IMR-90 (cell line): ENCODE data around the gene KIF3A. TPM values are rescaled to one million over a fixed set of nuclear protein-coding genes. Genes with fewer than 3 reads are reported as not detected.

Experiments
- ATAC-seq: fragments of 200-7000 bp; cut with Tn5 transposase; 2 replicates; pipeline ENCODE4 v1.9.1; 2020; ENCODE audit warnings: low read depth, mild to moderate bottlenecking, moderate library complexity
- BruUV-seq: library from RNA; stranded (reverse); fragments of 400-500 nt; replicated peaks from 2 replicates; lab custom pipeline; 2021; lab: Mats Ljungman, UMichigan
- CTCF ChIA-PET: fragments of 300-600 bp; formaldehyde crosslinking; extraction: SDS; loops from one replicate; lab custom pipeline; 2021; ENCODE audit warnings: antibody characterized with exemption; lab: Yijun Ruan, JAX
- POLR2A ChIA-PET: fragments of 300-600 bp; sonication (Branson Sonifier 250); formaldehyde crosslinking; loops from one replicate; lab custom pipeline; 2022; ENCODE audit warnings: antibody characterized with exemption; ENCODE audit not compliant: unreplicated experiment; lab: Charles Lee
- DNase-seq: peaks from one replicate; pipeline ENCODE4 v3.0.0; 2013
- H2AFZ ChIP-seq: replicated peaks from 2 replicates; pipeline ENCODE3; 2013; ENCODE audit warnings: low read length, mild to moderate bottlenecking; ENCODE audit not compliant: poor library complexity
- H2AK5ac ChIP-seq: 2 replicates; pipeline ENCODE4 v1.6.1; 2013; ENCODE audit warnings: low read depth, low read length, inconsistent platforms
- H2AK9ac ChIP-seq: replicated peaks from 2 replicates; pipeline ENCODE3; 2013; ENCODE audit warnings: mild to moderate bottlenecking, low read depth, low read length, moderate library complexity; ENCODE audit not compliant: poor library complexity
- H2BK120ac ChIP-seq: 2 replicates; pipeline ENCODE4 v1.6.1; 2013; ENCODE audit warnings: low read depth, low read length, inconsistent platforms
- H2BK15ac ChIP-seq: 3 replicates; pipeline ENCODE4 v1.6.1; 2013; ENCODE audit warnings: low read depth, low read length, inconsistent platforms
- H2BK20ac ChIP-seq: 2 replicates; pipeline ENCODE4 v1.6.1; 2013; ENCODE audit warnings: low read depth, mild to moderate bottlenecking, inconsistent platforms, low read length, moderate library complexity
- H2BK5ac ChIP-seq: 2 replicates; pipeline ENCODE4 v1.6.1; 2013; ENCODE audit warnings: mild to moderate bottlenecking, low read depth, low read length, inconsistent platforms; ENCODE audit not compliant: poor library complexity, severe bottlenecking
- H3K14ac ChIP-seq: replicated peaks from 2 replicates; pipeline ENCODE4 v1.6.1; 2013; ENCODE audit warnings: low read depth, low read length, inconsistent platforms
- H3K18ac ChIP-seq: 2 replicates; pipeline ENCODE4 v1.6.1; 2013; ENCODE audit warnings: low read depth, low read length, control low read depth
- H3K23ac ChIP-seq: 2 replicates; pipeline ENCODE4 v1.6.1; 2013; ENCODE audit warnings: low read depth, low read length, inconsistent platforms
- H3K27ac ChIP-seq: 2 replicates; pipeline ENCODE4 v1.5.1; 2013; ENCODE audit warnings: mild to moderate bottlenecking, control low read depth, low read length; ENCODE audit not compliant: insufficient read depth
- H3K27me3 ChIP-seq: 2 replicates; pipeline ENCODE4 v1.6.1; 2013; ENCODE audit warnings: low read length; ENCODE audit not compliant: control insufficient read depth, insufficient read depth
- H3K36me3 ChIP-seq: 2 replicates; pipeline ENCODE4 v1.6.1; 2013; ENCODE audit warnings: low read length, mixed read lengths; ENCODE audit not compliant: control insufficient read depth, insufficient read depth
- H3K4ac ChIP-seq: 2 replicates; pipeline ENCODE4 v1.6.1; 2013; ENCODE audit warnings: low read depth, low read length, inconsistent platforms
- H3K4me1 ChIP-seq: 2 replicates; pipeline ENCODE4 v1.6.1; 2013; ENCODE audit warnings: low read length, mixed read lengths; ENCODE audit not compliant: control insufficient read depth, insufficient read depth
- H3K4me2 ChIP-seq: 2 replicates; pipeline ENCODE4 v1.6.1; 2013; ENCODE audit warnings: low read depth, mild to moderate bottlenecking, control low read depth, low read length, moderate library complexity
- H3K4me3 ChIP-seq: 2 replicates; pipeline ENCODE4 v1.5.1; 2013; ENCODE audit warnings: low read depth, mild to moderate bottlenecking, control low read depth, low read length, moderate library complexity; ENCODE audit not compliant: insufficient read depth
- H3K56ac ChIP-seq: 2 replicates; pipeline ENCODE4 v1.6.1; 2013; ENCODE audit warnings: low read length, inconsistent platforms; ENCODE audit not compliant: insufficient read depth; ENCODE audit errors: extremely low read depth
- H3K79me1 ChIP-seq, 2 experiments: 2 replicates each; pipeline ENCODE4 v1.6.1; 2013; ENCODE audit warnings: low read length in 2 of 2, inconsistent platforms in 1 of 2, low read depth in 1 of 2
- H3K9ac ChIP-seq: 2 replicates; pipeline ENCODE4 v1.6.1; 2013; ENCODE audit warnings: low read depth, low read length, control low read depth
- H3K9me1 ChIP-seq: 2 replicates; pipeline ENCODE4 v1.6.1; 2013; ENCODE audit warnings: low read length, inconsistent platforms; ENCODE audit not compliant: insufficient read depth
- H3K9me3 ChIP-seq: 2 replicates; pipeline ENCODE4 v1.6.1; 2013; ENCODE audit warnings: low read length; ENCODE audit not compliant: control insufficient read depth, insufficient read depth
- H4K20me1 ChIP-seq: 2 replicates; pipeline ENCODE4 v1.6.1; 2013; ENCODE audit warnings: low read length, inconsistent platforms; ENCODE audit not compliant: insufficient read depth
- H4K5ac ChIP-seq: 2 replicates; pipeline ENCODE4 v1.6.1; 2013; ENCODE audit warnings: mild to moderate bottlenecking, low read depth, low read length, control low read depth
- H4K8ac ChIP-seq, 2 experiments: 2 replicates each; pipeline ENCODE4 v1.6.1; 2013; ENCODE audit warnings: low read depth in 2 of 2, low read length in 2 of 2, control low read depth in 1 of 2, inconsistent platforms in 1 of 2
- H4K91ac ChIP-seq: 2 replicates; pipeline ENCODE4 v1.6.1; 2013; ENCODE audit warnings: low read depth, low read length, inconsistent platforms; ENCODE audit not compliant: insufficient read depth
- BHLHE40 ChIP-seq: fragments of 150-350 bp; IDR thresholded peaks from 2 replicates; pipeline ENCODE4 v1.6.1; 2016; ENCODE audit warnings: mild to moderate bottlenecking, low read depth, low read length
- CEBPB ChIP-seq: IDR thresholded peaks from 2 replicates; pipeline ENCODE4 v1.6.1; 2012; ENCODE audit warnings: low read depth, low read length, improper control_type of control experiment
- CHD1 ChIP-seq: IDR thresholded peaks from 2 replicates; pipeline ENCODE4 v1.6.1; 2012; ENCODE audit warnings: low read depth, low read length, improper control_type of control experiment
- CTCF ChIP-seq: conservative IDR thresholded peaks from 2 replicates; pipeline ENCODE4 v1.5.1; 2012; ENCODE audit warnings: mild to moderate bottlenecking, low read depth, low read length, improper control_type of control experiment
- FOS ChIP-seq: fragments of 150-350 bp; IDR thresholded peaks from 2 replicates; pipeline ENCODE4 v1.6.1; 2016; ENCODE audit warnings: low read depth, low read length
- MAFK ChIP-seq: IDR thresholded peaks from 2 replicates; pipeline ENCODE4 v1.6.1; 2012; ENCODE audit warnings: low read depth, low read length, improper control_type of control experiment
- MAZ ChIP-seq: IDR thresholded peaks from 2 replicates; pipeline ENCODE4 v1.6.1; 2012; ENCODE audit warnings: low read depth, mild to moderate bottlenecking, low read length, improper control_type of control experiment, moderate library complexity, borderline replicate concordance
- MXI1 ChIP-seq: IDR thresholded peaks from 2 replicates; pipeline ENCODE4 v1.6.1; 2012; ENCODE audit warnings: low read depth, mild to moderate bottlenecking, low read length, moderate library complexity, borderline replicate concordance
- NFE2L2 ChIP-seq: fragments of 150-350 bp; IDR thresholded peaks from 2 replicates; pipeline ENCODE4 v1.6.1; 2016; ENCODE audit warnings: low read depth, mild to moderate bottlenecking, low read length
- POLR2A ChIP-seq: IDR thresholded peaks from 2 replicates; pipeline ENCODE4 v1.6.1; 2012; ENCODE audit warnings: mild to moderate bottlenecking, low read depth, low read length
- RAD21 ChIP-seq: IDR thresholded peaks from 2 replicates; pipeline ENCODE4 v1.6.1; 2012; ENCODE audit warnings: low read length, improper control_type of control experiment
- RCOR1 ChIP-seq: IDR thresholded peaks from 2 replicates; pipeline ENCODE4 v1.6.1; 2012; ENCODE audit warnings: mild to moderate bottlenecking, low read length, improper control_type of control experiment; ENCODE audit not compliant: insufficient replicate concordance
- RFX5 ChIP-seq: IDR thresholded peaks from 2 replicates; pipeline ENCODE4 v1.8.0; 2012; ENCODE audit warnings: low read depth, mild to moderate bottlenecking, low read length, moderate library complexity
- SMC3 ChIP-seq: fragments of 150-350 bp; IDR thresholded peaks from 2 replicates; pipeline ENCODE4 v1.6.1; 2016; ENCODE audit warnings: low read depth, mild to moderate bottlenecking, antibody characterized with exemption, low read length, moderate library complexity
- WGBS, 2 experiments: methylation state at CpG; one replicate each; pipeline versions ENCODE4 v1.1.5 to v1.1.7; 2013; ENCODE audit warnings: missing lambda C conversion rate in 2 of 2; ENCODE audit not compliant: insufficient read length in 1 of 2; ENCODE audit errors: extremely low coverage in 2 of 2; 5-methylcytosine and 5-hydroxymethylcytosine counted together
- dilution Hi-C: fragments of 300-500 bp; cut with HindIII; formaldehyde crosslinking; loops from one replicate; pipeline ENCODE4 v1.14.3; 2018; ENCODE audit warnings: low sequenced_read_pairs; ENCODE audit not compliant: unreplicated experiment
- in situ Hi-C: fragments of 300-500 bp; cut with MboI; formaldehyde crosslinking; loops from 3 replicates; pipeline ENCODE4 v1.14.3; 2019; ENCODE audit warnings: low sequenced_read_pairs, inconsistent platforms, mixed read lengths
- intact Hi-C: fragments of 100-400 bp; cut with micrococcal nuclease; formaldehyde crosslinking; loops from 2 replicates; pipeline ENCODE4 v1.10.0; 2022
- polyA plus RNA-seq, 3 experiments: library from polyadenylated mRNA; depleted of rRNA; stranded (reverse); fragments of >200 nt; gene quantifications; 2 replicates each; pipeline ENCODE4 v1.2.3, GENCODE V29; 2012; ENCODE audit warnings: low replicate concordance in 1 of 3
- total RNA-seq: library from RNA; depleted of rRNA; stranded (reverse); fragments of >200 nt; gene quantifications from 2 replicates; pipeline ENCODE4 v1.2.3, GENCODE V29; 2012
- TF ChIP-seq, protein P1 (sequence below): fragments of 150-350 bp; IDR thresholded peaks from 2 replicates; pipeline ENCODE4 v1.6.1; 2017; ENCODE audit warnings: mild to moderate bottlenecking, antibody characterized with exemption, low read length, low read depth
- TF ChIP-seq, protein P2 (sequence below): fragments of 150-350 bp; IDR thresholded peaks from 2 replicates; pipeline ENCODE4 v1.6.1; 2016; ENCODE audit warnings: low read depth, mild to moderate bottlenecking, low read length, moderate library complexity, borderline replicate concordance

KIF3A gene
- total and polyA plus RNA-seq, 2 of the 4 experiments (the other 2 are of a cell fraction): 4.3 to 4.5 TPM

GRCh38 chr5:132677191-132677590, 60.2 kb downstream of the KIF3A start:
- H2AFZ ChIP-seq: peak overlapping the region; percentile 67
- no peak overlapping the region for H3K4me3 ChIP-seq
- peak overlapping the region; percentile 91 for H2BK120ac ChIP-seq
- peak overlapping the region; percentile 22; the same call in 1 of the 2 replicates for H3K18ac ChIP-seq
- WGBS, 2 experiments: 0% methylated on average over 2 of the region's 7 CpGs; no CpG with 5 or more reads in 1 of the 2 experiments
- H4K20me1 ChIP-seq: no peaks in the 10 kb centered on the region
- peaks cover 18% of the 10 kb centered on the region for H3K4me1 ChIP-seq
- H2BK20ac ChIP-seq: peak overlapping the region; percentile 88
- dilution Hi-C loops: no loop called here
- H3K9me1 ChIP-seq: peaks cover 25% of the 10 kb centered on the region
- peak; percentile 89 for ATAC-seq
- H3K27me3 ChIP-seq: no peaks in the 10 kb centered on the region
- POLR2A ChIA-PET: no interaction called here
- H3K14ac ChIP-seq: peak overlapping the region; percentile 39
- no peak overlapping the region for H4K5ac ChIP-seq
- no peak overlapping the region for H3K9ac ChIP-seq
- in situ Hi-C loops: no loop called here
- H3K27ac ChIP-seq: no peak overlapping the region
- no peaks in the 10 kb centered on the region for H3K79me1 ChIP-seq
- peak overlapping the region; percentile 97; the same call in 1 of the 3 replicates for H2BK15ac ChIP-seq
- CTCF ChIA-PET: interaction anchor here (1.0 kb wide), 1 partner anchor 9 kb away, joined by 3 read pairs; no protein-coding TSS in a partner anchor
- peak overlapping the region; percentile 19 for H3K56ac ChIP-seq
- TF ChIP-seq NFE2L2 (no peak), MAFK (no peak), RCOR1 (peak; percentile 73), BHLHE40 (no peak), RAD21 (peak; percentile 46; the same call in 1 of the 2 replicates), MXI1 (peak; percentile 63; the same call in 1 of the 2 replicates), CHD1 (no peak), MAZ (no peak), RFX5 (no peak), CEBPB (no peak), FOS (peak; percentile 70), CTCF (peak; percentile 57), SMC3 (peak; percentile 39; the same call in 1 of the 2 replicates), POLR2A (no peak)
- TF ChIP-seq, protein P1, sequence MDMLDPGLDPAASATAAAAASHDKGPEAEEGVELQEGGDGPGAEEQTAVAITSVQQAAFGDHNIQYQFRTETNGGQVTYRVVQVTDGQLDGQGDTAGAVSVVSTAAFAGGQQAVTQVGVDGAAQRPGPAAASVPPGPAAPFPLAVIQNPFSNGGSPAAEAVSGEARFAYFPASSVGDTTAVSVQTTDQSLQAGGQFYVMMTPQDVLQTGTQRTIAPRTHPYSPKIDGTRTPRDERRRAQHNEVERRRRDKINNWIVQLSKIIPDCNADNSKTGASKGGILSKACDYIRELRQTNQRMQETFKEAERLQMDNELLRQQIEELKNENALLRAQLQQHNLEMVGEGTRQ: no peak
- TF ChIP-seq, protein P2, sequence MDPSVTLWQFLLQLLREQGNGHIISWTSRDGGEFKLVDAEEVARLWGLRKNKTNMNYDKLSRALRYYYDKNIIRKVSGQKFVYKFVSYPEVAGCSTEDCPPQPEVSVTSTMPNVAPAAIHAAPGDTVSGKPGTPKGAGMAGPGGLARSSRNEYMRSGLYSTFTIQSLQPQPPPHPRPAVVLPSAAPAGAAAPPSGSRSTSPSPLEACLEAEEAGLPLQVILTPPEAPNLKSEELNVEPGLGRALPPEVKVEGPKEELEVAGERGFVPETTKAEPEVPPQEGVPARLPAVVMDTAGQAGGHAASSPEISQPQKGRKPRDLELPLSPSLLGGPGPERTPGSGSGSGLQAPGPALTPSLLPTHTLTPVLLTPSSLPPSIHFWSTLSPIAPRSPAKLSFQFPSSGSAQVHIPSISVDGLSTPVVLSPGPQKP: no peak
- H2BK5ac ChIP-seq: peak overlapping the region; percentile 76
- no peaks in the 10 kb centered on the region for H3K9me3 ChIP-seq
- no peak overlapping the region for H2AK9ac ChIP-seq
- peak overlapping the region; percentile 90 for H3K4ac ChIP-seq
- peak; percentile 91 for DNase-seq
- H3K4me2 ChIP-seq: peak overlapping the region; percentile 23; the same call in 1 of the 2 replicates
- H4K91ac ChIP-seq: peak overlapping the region; percentile 83; the same call in 1 of the 2 replicates
- no peaks in the 10 kb centered on the region for H3K36me3 ChIP-seq
- H2AK5ac ChIP-seq: no peak overlapping the region
- peak overlapping the region; percentile 46; the same call in 1 of the 2 replicates for H3K23ac ChIP-seq
- H4K8ac ChIP-seq: peak overlapping the region; percentile 45 to 73; a peak in 2 of 4 replicates
- no TSS peak for BruUV-seq
- intact Hi-C loops: no loop called here
